ENCODE measurements around the gene UBTD1.

UBTD1 gene

GRCh38 chr10:97483506-97483905 lies 15.2 kb upstream of the UBTD1 start:
- ATAC-seq: no peak
- no peak for DNase-seq

- no peak for DNase-seq
- no peak for ATAC-seq
Observed at GRCh38 chr10:97483921-97484320, 14.8 kb upstream of the UBTD1 start.

- ATAC-seq (no peak), DNase-seq (no peak)
Observed at GRCh38 chr10:97485647-97486281, 13.0 kb upstream of the UBTD1 start.

- ATAC-seq (peak; percentile 36), DNase-seq (no peak)
Observed at GRCh38 chr10:97490592-97490991, 8.1 kb upstream of the UBTD1 start.

- no peak for ATAC-seq
- DNase-seq: no peak
Observed at GRCh38 chr10:97494151-97494550, 4.6 kb upstream of the UBTD1 start.

- DNase-seq (no peak), ATAC-seq (no peak)
Observed at GRCh38 chr10:97494863-97495506, 3.7 kb upstream of the UBTD1 start.

- DNase-seq: peak; percentile 86
- peak; percentile 55 for ATAC-seq
Observed at GRCh38 chr10:97497572-97498075, 1.1 kb upstream of the UBTD1 start.

GRCh38 chr10:97498076-97498840 lies 466 bp upstream of the UBTD1 start, which contains the start of gene MMS19:
Gene MMS19 (minus strand): TSS chr10:97498422. CDS start chr10:97498384, 38 bp downstream.
- peak; percentile 94 for ATAC-seq
- DNase-seq: peak; percentile 100

GRCh38 chr10:97499561-97500296 lies 1.0 kb downstream of the UBTD1 start:
- no peak for ATAC-seq

GRCh38 chr10:97500297-97500575 lies 1.5 kb downstream of the UBTD1 start:
- ATAC-seq (no peak), DNase-seq (no peak)

More at GRCh38 chr10:97499561-97500296, 1.0 kb downstream of the UBTD1 start:
- peak; percentile 11 for DNase-seq

- ATAC-seq (no peak), DNase-seq (no peak)
Observed at GRCh38 chr10:97502916-97503315, 4.2 kb downstream of the UBTD1 start.

GRCh38 chr10:97503406-97503805 lies 4.7 kb downstream of the UBTD1 start:
- ATAC-seq: no peak
- no peak for DNase-seq

GRCh38 chr10:97505152-97505551 lies 6.4 kb downstream of the UBTD1 start:
- no peak for ATAC-seq

GRCh38 chr10:97506199-97506991 lies 7.7 kb downstream of the UBTD1 start:
- DNase-seq: no peak
- ATAC-seq: no peak

More at GRCh38 chr10:97505152-97505551, 6.4 kb downstream of the UBTD1 start:
- DNase-seq: no peak

- ATAC-seq (no peak), DNase-seq (no peak)
Observed at GRCh38 chr10:97508342-97508741, 9.6 kb downstream of the UBTD1 start.

GRCh38 chr10:97509120-97509680 lies 10.5 kb downstream of the UBTD1 start:
- ATAC-seq: peak; percentile 9
- no peak for DNase-seq

- DNase-seq (no peak), ATAC-seq (no peak)
Observed at GRCh38 chr10:97510686-97511085, 12.0 kb downstream of the UBTD1 start.

GRCh38 chr10:97511711-97512440 lies 13.2 kb downstream of the UBTD1 start:
- no peak for ATAC-seq

GRCh38 chr10:97512993-97513392 lies 14.3 kb downstream of the UBTD1 start:
- DNase-seq (no peak), ATAC-seq (no peak)

More at GRCh38 chr10:97511711-97512440, 13.2 kb downstream of the UBTD1 start:
- no peak for DNase-seq

GRCh38 chr10:97514344-97514743 lies 15.6 kb downstream of the UBTD1 start:
- ATAC-seq (no peak), DNase-seq (no peak)

Measured in stimulated activated naive CD8-positive, alpha-beta T cell treated with anti-CD3 and anti-CD28 coated beads, Interleukin-15, Interleukin-2, amounts not matched to agents 100 U/mL and 50 U/mL, for 24 hours (primary cell).